ENCODE results near the gene AGMAT.
A peak's percentile ranks its signal among the peaks of the same experiment; 100 is the strongest.

Gene AGMAT

GRCh38 chr1:15584489-15585363 lies at the start of gene AGMAT:
Gene AGMAT, minus strand, starts transcription at chr1:15585051. Its CDS starts 84 bp downstream, at chr1:15584967.
- no peak for DNase-seq

DNA sequence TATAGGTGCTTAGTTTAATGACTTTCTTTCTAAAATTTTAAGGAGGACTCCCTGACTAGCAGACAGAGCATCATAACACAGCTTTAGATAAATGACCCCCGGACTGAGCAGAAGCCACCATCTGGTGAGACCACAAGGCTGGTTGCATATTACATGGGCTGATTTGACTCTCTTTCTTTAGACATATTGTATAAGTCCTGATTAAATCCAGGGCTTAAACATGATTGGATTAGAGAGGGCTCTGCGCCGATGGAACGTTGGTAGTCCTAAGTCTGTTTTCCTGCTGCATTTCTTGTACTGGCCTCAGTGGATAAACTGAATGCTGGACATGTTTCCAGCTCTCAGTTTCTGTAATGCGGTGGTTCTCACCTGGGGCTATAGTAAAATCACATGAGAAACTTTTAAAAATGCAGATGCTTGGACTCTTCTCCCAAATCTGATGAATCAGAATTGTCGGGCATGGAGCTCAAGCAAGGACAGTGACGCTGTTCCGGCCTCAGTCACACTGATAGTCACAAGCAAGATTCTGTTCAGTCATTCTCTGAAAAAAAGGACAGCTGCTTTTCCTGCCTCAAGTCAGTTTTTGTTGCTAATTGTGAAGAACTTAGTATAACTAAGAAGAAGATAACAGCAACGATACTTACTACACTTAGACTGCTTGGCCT lies 49.0 kb upstream of the AGMAT start:
- DNase-seq = no peak

GRCh38 chr1:15628003-15628402 lies 43.2 kb upstream of the AGMAT start:
- DNase-seq = no peak

- no peak for DNase-seq
These were observed 42.6 kb upstream of the AGMAT start for GRCh38 chr1:15627343-15627988.

GRCh38 chr1:15626269-15626950 lies 41.6 kb upstream of the AGMAT start:
- no peak for DNase-seq

GRCh38 chr1:15625056-15625917 lies 40.4 kb upstream of the AGMAT start:
- DNase-seq = no peak

- DNase-seq = no peak
These were observed 39.4 kb upstream of the AGMAT start for GRCh38 chr1:15624133-15624714.

- no peak for DNase-seq
These were observed 38.6 kb upstream of the AGMAT start for GRCh38 chr1:15623435-15623834.

- no peak for DNase-seq
These were observed 38.0 kb upstream of the AGMAT start for GRCh38 chr1:15622712-15623373.

DNA sequence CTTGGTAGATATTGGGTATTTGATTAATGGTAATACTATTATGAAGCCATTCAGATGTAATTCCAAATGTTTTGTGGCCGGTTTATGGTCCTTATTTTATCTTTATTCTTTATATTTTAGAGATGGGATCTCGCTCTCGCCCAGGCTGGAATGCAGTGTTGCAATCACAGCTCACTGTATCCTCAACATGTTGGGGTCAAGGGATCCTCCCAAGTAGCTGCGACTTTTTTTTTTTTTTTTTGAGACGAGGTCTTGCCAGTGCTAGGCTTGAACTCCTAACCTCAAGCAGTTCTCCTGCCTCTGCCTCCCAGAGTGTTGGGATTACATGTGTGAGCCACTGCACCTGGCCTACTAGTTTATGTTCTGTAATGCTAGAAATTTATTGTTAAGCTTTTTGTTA lies 37.1 kb upstream of the AGMAT start:
- no peak for DNase-seq

DNA sequence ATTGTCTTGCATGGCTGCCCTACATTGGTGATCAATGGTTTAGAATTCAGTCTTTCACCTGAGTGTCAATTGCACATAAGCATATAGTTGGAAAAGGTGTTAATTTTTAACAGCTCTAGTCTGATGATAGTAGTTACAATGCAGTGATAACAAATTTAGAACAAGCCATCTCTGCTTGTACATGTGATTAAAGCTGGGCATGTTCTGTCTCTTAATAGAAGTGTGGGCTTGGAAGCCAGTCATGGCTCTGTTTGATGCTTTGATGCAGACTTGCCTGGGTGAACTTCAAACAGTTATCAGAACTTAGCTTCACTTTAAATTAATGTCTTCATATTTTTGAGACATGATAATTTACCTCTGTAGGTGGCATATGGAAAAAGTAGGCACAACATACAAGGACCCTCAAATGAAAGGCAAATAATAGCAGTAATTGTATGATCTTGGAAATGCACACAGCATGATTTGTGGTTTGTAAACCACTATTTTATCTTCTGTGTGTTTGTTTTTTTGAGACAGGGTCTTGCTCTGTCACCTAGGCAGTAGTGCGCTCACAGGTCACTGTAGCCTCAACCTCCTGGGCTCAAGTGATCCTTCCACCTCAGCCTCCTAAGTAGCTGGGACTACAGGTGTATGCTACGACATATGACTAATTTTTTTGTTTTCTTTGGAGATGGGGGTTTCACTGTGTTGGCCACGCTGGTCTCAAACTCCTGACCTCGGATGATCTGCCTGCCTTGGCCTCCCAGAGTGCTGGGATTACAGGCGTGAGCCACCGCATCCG lies 36.2 kb upstream of the AGMAT start:
- no peak for DNase-seq

DNA sequence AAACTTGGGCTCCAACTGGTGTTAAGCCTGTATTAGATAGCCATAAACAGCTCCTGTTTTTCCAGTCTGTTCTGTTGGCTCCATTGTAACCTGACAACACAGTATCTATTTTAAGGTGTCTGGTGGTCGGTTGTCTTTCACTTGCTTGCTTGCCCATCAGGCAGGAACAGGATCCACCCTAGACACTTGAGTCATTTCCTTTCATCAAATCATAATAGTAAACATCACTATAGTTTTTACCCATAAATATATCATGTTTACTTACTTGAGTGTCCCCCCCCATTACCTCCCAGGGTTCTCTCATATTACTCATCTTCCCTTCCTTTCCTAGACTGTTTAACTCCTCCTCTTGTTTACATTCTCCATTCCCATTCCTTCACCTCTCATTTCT lies 35.3 kb upstream of the AGMAT start:
- DNase-seq = no peak

DNA sequence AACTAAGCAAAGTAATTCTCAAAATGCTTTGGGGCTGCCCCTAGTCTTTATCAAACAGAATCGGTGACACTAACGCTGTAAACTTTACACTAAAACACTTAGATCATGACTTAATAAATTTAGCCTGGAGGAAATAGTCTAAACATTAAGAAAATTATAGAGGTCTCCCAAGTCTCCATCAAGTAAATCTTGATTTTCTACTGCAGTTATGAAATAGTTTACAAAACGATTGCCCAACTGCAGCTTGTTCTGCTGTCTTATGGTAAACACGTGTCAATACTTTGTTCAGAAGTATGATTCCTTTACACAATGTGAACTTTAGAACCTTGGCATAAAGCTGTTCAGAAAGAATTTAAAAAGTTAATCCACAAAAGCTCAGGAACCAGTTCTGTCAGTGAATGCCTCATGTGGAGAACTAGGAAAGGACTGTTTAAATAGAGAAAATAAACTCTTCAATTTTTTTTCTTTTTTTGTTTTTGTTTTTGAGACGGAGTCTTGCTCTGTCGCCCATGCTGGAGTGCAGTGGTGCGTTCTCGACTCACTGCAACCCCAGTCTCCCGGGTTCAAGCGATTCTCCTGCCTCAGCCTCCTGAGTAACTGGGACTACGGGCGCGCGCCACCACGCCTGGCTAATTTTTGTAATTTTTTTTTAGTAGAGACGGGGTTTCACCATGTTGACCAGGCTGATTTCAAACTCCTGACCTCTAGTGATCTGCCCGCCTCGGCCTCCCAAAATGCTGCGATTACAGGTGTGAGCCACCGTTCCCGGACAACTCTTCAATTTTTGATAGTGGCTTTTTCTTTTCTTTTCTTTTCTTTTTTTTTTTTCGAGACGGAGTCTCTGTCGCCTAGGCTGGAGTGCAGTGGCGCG lies 34.0 kb upstream of the AGMAT start:
- no peak for DNase-seq

GRCh38 chr1:15618077-15618654 lies 33.3 kb upstream of the AGMAT start:
- no peak for DNase-seq

DNA sequence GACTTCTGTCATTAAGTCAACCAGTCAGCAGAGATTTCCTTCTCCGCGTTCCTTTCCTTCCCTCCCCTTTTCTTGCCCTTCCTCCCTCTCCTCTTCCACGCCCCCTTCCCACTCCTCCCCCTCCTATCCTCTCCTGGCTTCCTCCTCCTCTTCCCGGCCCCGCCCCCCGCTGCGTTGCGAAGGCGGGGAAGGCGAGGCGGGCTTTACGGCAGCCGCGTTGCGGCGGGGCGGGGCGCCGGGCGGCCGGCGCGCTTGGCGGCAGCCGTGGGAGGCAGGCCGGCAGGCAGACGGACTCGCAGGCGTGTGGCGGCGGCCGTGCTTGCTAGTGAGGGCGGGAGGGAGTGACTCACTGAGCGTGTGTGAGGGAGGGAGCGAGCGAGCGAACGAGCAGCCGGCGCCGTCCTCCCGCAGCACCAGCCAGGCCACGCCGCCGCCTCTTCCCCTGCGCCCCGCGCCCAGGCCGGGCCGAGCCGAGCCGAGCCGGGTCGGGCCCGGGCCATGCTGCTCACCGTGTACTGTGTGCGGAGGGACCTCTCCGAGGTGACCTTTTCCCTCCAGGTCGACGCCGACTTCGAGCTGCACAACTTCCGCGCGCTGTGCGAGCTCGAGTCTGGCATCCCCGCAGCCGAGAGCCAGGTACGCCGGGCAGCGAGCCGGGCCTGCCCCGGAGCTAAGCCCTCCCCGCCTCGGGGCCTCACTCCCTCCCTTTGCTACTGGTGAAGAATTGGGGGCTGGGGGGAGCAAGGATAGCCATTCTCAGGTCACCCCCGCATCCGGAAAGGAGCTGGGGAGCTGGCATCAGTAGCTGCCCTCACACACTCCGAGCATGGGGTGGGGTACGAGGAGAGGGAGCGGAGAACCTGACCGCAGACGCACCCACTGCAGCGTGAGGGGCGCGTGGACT lies 32.6 kb upstream of the AGMAT start, which contains the start of gene DDI2:
DDI2 (plus strand) TSS at position 286 of the 904 bp plus-strand sequence; CDS start at position 499, 213 bp downstream.
- peak; percentile 61 to 99 for DNase-seq

DNA sequence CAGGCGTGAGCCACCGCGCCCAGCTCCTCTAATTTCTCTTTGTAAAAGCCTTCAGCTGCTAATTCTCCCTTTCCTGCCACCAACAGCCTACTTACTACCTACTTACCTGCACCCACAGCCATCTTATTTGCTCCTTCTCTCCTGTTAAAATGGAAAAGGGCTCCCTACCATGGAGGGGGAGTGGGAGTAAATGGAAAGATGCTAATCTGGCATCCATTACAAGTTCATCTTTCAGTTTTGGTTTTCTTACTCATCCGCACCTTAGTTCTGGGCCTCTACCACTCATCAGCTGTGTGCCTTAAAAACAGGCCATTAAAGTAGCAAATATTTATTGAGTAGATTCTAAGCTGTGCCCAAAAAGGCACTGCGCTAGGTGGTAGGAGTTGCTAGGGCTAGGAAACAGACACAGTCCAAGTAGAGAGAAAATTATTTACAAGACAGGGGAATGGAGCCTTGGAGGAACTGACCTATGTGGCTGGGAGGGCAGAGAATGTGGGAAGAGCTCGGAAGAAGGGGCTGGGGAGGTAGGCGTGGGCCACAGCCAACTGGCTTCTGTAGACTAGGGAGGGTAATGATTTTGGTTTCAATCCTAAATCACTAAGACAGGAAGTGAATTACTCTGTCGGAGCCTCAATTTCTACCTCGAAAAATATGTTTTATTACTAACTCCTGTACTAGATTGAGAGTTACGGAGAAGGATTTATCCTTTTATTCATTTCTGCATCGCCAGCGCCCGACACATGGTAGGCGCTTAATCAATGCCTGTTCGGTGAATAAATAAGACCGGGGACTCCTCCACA lies 31.7 kb upstream of the AGMAT start:
- no peak for DNase-seq

DNA sequence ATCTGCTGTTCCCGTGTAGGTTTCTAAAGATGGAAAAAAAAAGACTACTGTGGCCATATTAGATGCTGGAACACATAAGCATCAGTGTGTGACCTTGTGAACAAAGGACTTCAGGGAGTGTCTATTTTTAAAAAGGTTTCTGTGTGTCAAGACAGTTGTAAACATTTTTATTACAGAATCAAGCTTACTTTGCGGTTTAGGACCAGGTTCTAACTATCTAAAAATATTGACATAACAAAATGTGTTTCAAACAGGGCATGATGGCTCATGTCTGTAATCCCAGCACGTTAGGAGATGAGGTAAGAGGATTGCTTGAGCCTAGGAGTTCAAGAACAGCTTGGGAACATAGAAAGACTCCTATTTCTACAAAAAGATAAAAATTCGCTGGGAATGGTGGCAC lies 25.3 kb upstream of the AGMAT start:
- no peak for DNase-seq
